HTR-8/SVneo (cell line): Measurements from ENCODE around the gene SLC26A4.

Experiments
- DNase-seq: peaks from one replicate; pipeline ENCODE4 v3.0.0; 2011; ENCODE audit warnings: low spot score, mixed read lengths; ENCODE audit not compliant: insufficient read length
- FAIRE-seq: peaks from 2 replicates; lab custom pipeline; 2011; peaks lifted over from hg19 to GRCh38; lab: Jason Lieb, UNC

SLC26A4 gene

GRCh38 chr7:107658467-107658866 lies 2.2 kb upstream of the SLC26A4 start:
- no peak for FAIRE-seq
- no peak for DNase-seq

- DNase-seq = no peak
- FAIRE-seq = no peak
Observed at GRCh38 chr7:107659666-107660065, 962 bp upstream of the SLC26A4 start.

GRCh38 chr7:107661081-107661864 lies 645 bp downstream of the SLC26A4 start:
- peak; percentile 20 for DNase-seq
- no peak for FAIRE-seq

GRCh38 chr7:107661865-107662379 lies 1.3 kb downstream of the SLC26A4 start:
- FAIRE-seq (no peak), DNase-seq (no peak)

- no peak for FAIRE-seq
- no peak for DNase-seq
Observed at GRCh38 chr7:107663196-107663595, 2.6 kb downstream of the SLC26A4 start.

- FAIRE-seq (no peak), DNase-seq (no peak)
Observed at GRCh38 chr7:107666790-107667189, 6.2 kb downstream of the SLC26A4 start.

GRCh38 chr7:107667341-107667740 lies 6.7 kb downstream of the SLC26A4 start:
- DNase-seq = no peak
- FAIRE-seq = no peak

- DNase-seq (no peak), FAIRE-seq (no peak)
Observed at GRCh38 chr7:107668296-107668695, 7.7 kb downstream of the SLC26A4 start.

GRCh38 chr7:107672183-107672582 lies 11.6 kb downstream of the SLC26A4 start:
- FAIRE-seq = no peak
- DNase-seq = no peak

- DNase-seq (no peak), FAIRE-seq (no peak)
Observed at GRCh38 chr7:107676249-107676648, 15.6 kb downstream of the SLC26A4 start.

- no peak for FAIRE-seq
- DNase-seq = no peak
Observed at GRCh38 chr7:107678110-107678753, 17.6 kb downstream of the SLC26A4 start.

- DNase-seq (no peak), FAIRE-seq (no peak)
Observed at GRCh38 chr7:107680478-107680877, 19.9 kb downstream of the SLC26A4 start.

GRCh38 chr7:107682886-107683285 lies 22.3 kb downstream of the SLC26A4 start:
- FAIRE-seq = no peak
- no peak for DNase-seq

GRCh38 chr7:107684287-107684686 lies 23.7 kb downstream of the SLC26A4 start:
- FAIRE-seq = no peak
- DNase-seq = no peak

- DNase-seq (no peak), FAIRE-seq (no peak)
Observed at GRCh38 chr7:107684947-107685463, 24.4 kb downstream of the SLC26A4 start.

GRCh38 chr7:107686816-107687387 lies 26.3 kb downstream of the SLC26A4 start:
- no peak for FAIRE-seq

GRCh38 chr7:107687656-107688055 lies 27.0 kb downstream of the SLC26A4 start:
- DNase-seq (no peak), FAIRE-seq (no peak)

More at GRCh38 chr7:107686816-107687387, 26.3 kb downstream of the SLC26A4 start:
- no peak for DNase-seq

GRCh38 chr7:107689553-107689952 lies 28.9 kb downstream of the SLC26A4 start:
- no peak for DNase-seq
- FAIRE-seq = no peak

- FAIRE-seq (no peak), DNase-seq (no peak)
Observed at GRCh38 chr7:107690084-107690483, 29.5 kb downstream of the SLC26A4 start.

GRCh38 chr7:107690611-107691010 lies 30.0 kb downstream of the SLC26A4 start:
- FAIRE-seq (no peak), DNase-seq (no peak)

GRCh38 chr7:107691716-107692115 lies 31.1 kb downstream of the SLC26A4 start:
- FAIRE-seq = no peak
- DNase-seq = no peak
